HG03571 (cell line): ENCODE results near the gene BCL2L1.

Experiments used
- ATAC-seq: cut with Tn5 transposase; IDR thresholded peaks from one replicate; pipeline ENCODE4 v1.9.1; 2021; ENCODE audit not compliant: unreplicated experiment

Gene BCL2L1

DNA sequence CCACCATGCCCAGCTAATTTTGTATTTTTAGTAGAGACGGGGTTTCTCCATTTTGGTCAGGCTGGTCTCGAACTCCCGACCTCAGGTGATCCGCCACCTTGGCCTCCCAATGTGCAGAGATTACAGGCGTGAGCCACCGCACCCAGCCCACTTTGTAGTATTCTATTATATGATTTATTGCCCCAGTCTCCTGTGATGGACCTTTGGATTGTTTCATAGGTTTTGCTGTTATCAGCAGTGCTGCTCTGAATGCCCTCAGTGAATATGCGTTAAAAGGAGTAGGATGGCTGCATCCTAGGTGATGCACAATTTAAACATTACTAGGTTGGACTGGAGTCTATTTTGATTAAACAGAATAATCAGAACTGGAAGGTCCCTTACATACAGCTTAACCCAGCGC is 107.3 kb downstream of the BCL2L1 start:
- ATAC-seq: no peak
